ENCODE results near the gene PRKCH.

Gene PRKCH

DNA sequence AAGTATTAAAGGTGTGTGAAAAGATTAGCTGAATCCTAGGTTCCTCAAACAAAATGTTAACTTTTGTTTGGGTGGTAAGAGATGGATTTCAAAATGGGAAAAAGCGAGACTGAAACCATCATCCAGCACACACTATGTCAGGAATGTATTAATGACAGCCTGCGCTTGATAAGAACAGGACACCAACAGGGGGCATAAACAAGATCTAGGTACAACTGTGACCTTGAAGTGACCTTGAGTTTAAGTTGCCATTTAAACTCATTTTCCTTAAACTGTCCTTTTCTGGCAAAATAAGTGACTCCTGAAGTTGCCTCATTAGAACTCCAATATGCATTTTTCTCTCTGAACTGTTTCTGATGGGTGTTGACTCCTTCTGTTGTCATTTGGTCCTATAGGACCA lies 17.1 kb downstream of the PRKCH start:
- DNase-seq (ENCODE audit: low spot score): no peak

DNA sequence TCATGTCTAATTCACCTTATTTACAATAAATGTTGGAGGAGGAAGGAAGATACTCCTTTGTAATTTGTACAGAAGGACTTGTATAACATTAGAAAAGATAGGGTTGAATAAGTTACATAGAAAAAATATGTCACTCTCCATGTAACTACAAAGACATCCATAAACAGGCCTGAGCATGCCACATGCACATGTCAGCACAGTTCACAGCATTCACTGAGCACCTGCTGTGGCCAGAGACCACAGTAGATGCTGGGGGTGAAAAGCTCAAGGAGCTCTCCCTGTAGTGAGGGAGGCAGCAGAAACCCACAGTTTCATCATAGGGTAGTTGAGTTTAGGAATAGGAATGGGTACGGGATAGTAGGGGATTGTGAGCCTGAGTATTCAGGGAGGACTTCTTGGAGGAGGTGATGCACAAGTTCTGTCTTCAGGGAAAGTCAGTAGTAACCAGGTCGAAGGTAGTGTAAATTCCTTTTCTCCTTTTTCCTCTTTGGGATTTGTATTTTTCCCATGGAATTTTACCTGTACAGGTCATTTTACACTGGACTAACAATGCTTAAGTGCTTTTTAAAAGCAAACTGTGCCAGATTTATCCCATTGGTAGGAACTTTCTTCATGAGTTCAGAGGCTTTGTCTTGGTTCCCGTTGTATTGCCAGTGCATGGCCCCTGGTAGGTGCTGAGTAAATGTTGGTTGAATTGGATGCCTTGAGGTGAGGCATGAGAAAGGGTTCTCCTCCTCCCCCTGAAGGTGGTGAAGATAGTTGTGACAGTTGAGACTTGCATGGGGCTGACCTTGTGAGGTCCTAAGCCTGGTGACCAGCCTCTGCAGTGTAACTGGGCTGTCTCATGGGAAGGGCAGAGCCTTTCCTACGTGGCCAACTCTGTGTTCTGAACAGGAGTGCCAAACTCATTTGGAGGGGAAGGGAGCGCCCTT lies 20.2 kb downstream of the PRKCH start:
- no peak for DNase-seq (ENCODE audit: low spot score)

DNA sequence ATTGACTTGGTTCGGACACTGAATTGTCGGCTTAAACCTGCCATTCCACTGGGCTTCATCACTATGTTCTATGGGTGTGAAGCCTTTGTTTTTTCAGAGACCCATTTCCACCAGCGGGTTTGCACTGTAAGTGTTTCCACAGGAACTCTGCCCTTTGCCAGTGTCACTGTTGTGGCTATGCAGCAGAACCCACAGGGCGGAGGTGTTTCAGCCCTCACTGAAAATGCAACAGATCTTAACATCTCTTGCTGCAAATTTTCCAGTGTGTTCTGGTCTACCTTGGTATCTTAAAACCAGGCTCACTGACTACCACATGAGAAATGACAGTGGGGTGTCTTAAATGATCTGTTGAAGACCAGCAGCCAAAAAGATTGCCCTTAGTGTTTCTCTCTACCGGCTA lies 21.1 kb downstream of the PRKCH start:
- no peak for DNase-seq (ENCODE audit: low spot score)

DNA sequence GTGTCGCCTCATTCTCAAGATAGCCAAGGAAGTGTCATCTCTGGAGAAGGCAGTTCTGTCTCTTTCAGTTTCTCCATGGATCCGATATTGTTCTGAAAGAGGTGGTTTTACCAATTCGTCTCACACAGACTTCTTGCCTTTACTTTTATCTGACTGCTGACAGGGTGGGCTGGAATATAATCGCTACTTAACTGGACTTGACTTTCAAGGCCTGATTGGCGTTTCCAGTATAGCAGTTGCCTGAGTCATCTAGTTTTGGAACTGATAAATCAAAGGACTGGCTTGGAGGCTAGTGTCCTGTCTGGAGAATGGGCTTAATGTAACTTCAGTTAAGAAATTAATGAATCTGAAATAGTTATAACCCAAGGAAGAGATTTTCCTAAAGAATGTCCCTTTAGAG lies 21.6 kb downstream of the PRKCH start:
- peak; percentile 12 for DNase-seq (ENCODE audit: low spot score)

DNA sequence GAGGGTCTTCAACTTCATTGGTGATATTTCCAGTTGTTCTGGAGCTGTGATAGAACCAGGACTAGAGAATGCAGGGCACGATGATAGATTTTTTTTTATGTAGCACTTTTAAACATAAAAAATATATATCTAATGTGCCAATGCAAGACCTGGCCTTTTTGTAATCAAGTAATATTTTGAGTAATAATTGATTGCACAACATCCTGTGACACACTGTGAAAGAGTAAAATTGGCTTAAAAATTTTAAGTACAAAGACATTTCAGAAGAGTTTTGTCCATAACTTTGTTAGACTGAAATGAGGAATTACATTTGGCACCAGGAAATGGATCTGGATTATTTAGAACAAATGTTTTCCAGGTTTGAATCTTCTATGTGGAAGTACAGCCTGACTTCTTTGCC lies 22.1 kb downstream of the PRKCH start:
- DNase-seq (ENCODE audit: low spot score): no peak

DNA sequence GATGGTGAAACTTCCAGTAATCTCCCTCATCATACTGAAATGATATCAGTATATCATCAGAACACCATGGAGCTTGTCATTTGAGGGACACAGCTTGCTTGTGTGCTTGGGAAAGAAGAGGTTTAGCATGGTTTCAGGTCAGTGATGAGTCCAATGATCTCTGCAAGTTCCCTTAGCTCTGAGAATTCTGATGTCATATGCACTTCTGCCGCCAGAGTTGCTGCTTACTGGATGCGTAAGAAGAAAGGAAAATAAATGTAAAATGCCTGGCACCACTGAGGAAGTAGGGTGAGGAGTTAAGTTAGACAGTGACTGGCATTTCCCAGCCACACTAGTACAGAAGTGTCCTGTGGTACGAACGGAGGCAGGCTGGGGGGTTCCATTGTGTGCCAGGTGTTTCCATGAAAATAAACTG lies 22.6 kb downstream of the PRKCH start:
- DNase-seq (ENCODE audit: low spot score): no peak

DNA sequence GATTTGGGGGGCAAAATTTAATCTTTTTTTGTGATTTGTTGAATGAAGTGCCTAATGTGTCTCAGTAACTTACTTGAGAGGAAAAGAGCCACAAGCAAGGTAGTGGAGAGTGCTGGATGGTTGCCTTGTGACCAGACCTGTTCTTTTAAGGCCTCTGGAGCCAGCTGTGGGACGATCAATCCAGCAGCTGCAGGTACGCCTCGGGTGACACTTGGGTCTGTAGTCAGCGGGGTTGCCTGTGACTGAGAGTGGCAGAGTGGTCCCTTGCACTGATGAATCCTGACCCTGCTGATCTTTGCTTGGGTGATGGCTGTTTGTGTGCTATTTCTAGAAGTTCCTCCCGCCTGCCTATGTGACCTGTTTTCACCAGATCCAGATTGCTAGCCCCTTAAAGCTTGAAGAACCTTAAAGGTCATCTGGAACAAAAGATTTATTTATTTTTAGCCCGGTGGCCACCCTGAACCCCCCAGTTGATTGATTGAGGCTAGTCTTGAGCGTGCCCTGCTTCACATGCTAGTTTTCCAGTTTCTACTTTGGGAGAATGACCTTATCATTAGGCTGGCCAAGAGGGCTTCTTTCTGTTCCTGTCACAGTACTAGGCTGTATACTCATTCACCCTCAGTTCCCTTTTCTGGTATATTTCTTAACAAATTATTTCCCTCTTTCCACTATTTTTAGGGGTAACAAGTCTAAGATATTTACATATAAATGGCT lies 23.2 kb downstream of the PRKCH start:
- DNase-seq (ENCODE audit: low spot score): no peak

DNA sequence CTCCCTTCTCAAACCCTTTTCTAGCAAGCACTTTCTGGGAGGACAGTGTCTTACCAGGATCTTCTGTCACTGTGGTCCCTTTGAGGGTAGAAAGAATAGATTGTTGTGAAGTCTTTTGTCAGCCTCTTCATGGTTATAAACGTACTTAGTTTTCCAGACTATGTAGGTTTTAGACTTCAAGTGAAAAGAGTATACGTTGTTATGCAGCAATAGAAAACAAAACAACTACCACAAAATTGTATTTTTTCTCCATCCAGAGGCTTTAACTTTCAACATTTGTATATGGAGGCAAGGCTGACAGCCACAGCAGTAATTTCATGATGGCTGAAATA lies 23.7 kb downstream of the PRKCH start:
- no peak for DNase-seq (ENCODE audit: low spot score)

DNA sequence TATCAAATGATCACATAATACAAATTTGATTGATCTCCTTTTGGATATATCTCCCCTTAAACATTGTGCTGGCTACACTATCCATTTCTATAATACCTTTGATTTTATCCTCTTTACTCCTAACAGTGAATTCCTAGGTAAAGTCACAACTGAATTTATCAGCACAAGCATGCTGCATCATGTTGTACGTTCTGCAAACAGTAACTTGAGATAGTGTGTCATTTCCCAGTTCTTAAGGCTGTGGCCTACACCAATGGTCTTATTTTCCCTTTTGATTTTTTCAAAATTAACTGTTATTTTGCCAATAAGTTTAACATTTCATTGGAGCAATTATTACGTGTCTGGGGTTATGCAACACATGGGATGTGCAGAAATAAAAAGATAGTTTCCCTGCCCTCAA lies 24.8 kb downstream of the PRKCH start:
- DNase-seq (ENCODE audit: low spot score): no peak

DNA sequence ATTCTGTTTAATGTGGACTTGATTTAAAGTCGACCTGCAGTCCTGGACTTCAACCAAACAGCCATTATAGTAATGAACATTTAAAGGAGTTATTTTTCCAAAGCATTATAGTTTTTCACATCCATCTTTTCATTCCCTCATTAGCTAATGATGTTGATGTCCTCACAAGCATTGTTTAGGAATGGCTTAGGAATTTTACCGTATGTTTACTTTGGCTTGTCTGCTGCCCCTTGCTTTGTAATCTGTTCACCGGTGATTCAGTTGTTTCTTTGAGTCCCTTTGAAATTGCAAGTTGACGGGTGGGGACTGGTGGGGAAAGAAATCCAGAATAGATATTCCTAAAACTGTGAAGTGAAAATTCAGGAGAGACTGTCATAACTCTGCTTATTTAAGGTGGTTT lies 25.4 kb downstream of the PRKCH start:
- no peak for DNase-seq (ENCODE audit: low spot score)

DNA sequence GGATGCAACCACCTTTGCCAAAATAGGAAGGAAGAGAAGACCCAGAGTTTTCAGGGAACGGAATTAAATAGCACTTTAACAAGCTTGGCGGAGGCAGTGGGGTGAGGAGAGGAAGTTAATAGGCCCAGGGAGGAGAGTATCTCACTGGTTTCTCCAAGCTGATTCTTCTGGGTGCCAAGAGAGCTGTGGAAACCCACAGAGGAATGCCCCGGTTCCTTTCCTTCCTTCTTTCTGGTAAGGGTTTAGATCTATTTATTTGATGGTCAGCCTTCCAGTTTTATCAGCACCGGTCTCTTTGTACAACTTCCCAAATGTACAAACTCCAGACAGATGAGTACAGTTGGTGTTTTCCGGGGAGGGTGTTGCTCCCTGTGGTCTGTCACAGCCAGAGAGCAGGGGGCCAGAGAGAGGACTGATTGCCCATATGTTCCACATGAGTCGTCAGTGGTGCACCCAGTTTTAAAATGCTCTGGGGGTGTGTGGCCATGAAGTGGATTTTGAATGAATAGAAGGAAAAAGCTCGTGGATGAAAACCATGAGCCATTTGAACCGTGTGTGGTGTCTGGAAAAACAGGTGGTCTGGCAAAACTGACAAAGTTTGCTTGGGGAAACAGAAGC lies 26.6 kb downstream of the PRKCH start:
- DNase-seq (ENCODE audit: low spot score): no peak

DNA sequence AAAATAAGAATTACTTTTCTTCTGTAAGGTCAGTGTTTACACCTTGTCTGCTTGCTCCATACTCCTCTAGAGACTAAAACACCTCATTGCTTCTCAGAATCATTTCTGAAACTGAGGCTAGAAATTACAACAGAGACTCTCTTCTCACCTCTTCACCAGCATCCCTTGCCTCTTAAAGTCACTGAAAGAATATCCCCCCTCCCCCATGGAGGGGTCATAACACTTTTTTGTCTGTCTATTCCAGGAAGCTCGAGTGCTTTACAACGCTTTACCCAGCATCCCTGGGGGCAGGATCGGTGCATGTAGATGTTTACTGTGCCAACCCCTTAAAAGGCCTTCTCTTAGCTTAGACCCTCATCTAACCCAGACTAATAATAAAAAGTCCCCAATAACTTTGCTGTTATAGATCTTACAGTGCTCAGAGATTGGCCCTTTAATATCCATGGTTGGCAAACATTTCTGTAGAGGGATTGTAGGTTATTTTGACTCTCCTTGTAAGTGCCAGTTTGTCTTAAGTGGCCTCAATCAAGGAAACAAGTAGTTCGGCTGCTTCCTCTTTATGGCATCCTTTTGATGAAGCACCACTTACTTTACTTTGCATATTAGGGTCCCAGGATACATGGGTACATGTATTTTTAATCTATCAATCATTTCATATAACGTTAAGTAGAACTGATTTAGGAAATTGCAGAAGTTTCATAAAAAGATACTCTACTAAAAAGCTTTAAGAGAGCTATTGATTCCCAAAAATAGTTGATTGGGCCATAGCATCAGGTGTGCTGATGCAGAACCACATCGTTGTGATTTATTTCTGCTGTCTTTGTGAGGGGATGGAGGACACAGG lies 29.3 kb downstream of the PRKCH start:
- DNase-seq (ENCODE audit: low spot score): no peak

DNA sequence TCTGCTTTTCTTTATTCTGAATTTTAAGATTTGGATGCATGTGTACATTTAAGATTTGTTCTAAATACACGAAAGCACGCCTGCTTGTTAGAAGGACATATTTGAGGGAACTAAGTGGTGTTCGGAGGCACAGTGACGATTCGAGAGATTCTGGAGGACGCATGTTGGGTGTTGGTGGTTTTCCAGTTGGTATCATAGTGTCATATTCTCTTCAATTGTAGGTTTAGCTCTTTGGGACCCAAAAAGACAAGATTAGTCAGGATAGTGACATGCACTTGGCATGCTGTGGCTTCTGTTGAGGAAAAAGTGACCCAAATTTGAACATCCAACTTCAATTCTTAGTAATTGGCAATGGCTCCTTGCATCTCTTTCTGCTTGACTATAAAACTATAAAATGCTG lies 30.1 kb downstream of the PRKCH start:
- no peak for DNase-seq (ENCODE audit: low spot score)

DNA sequence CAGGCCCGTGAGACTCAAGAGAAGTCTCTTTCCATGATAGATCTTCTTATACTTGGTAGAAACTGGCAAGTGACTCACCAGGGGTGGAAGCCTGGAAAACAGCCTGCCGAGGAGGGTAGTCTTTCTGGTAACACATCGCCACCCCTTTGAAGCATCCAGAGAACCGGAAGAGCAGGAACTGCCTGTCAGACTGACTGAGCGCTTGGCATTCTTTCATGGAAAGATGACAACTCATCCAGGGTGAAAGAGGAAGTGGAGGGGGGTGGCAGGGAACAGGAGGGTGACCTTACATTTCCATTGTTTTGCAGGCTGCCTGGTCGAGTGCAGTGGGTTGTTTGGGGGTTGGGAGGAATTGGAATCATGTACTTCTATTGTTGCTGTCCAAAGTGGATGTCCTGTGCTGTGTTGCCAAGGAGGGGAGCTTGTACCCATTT lies 34.5 kb downstream of the PRKCH start:
- DNase-seq (ENCODE audit: low spot score): no peak

DNA sequence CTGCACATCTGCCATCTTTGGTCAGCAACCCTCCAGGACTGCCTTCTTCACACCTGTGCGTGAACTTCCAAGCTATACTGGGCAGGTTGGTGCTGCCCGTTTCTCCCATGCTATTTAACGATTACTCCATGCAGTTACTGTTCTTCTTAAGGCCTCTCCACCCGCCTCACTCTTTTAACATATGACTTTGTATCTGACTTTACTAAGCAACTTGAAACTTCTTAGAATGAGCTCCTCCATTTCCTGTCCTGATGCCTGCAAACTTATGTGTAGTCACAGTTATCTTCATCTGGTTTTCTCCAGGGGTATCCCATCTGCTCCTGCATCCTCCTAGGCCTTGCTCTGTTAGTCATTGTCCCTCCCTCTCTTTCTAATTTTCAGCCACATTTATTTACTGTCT lies 35.7 kb downstream of the PRKCH start:
- no peak for DNase-seq (ENCODE audit: low spot score)

DNA sequence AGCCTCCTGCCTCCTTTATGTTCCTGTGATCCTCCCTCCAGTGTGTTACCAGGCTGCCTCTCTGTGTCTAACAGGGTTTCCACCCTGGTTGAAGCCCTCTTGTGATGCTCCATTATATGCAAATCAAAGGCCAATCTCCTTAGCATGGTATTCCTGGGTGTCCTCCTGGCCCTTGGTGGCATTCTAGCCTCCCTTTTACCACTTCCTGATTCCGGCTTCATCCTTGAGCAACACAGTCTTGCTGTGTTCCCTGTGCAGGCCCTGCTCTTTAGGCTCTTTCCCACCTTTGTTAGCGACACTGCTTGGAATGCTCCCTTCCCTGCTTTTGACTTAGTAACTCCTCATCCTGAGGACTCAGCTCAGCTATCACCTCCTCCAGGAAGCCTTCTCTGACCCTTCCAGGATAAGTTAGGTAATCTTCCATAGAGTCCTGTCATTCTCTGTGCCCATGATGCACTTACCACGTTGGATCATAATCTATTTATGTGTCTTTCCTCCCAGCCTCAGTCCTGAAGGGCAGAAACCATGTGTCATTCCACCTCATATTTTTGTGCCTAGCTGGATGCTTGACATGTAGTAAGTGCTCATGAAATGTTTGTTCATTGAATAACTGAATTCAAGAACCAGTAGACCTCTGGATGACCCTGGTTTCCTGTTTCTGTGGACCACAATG lies 37.3 kb downstream of the PRKCH start:
- no peak for DNase-seq (ENCODE audit: low spot score)

DNA sequence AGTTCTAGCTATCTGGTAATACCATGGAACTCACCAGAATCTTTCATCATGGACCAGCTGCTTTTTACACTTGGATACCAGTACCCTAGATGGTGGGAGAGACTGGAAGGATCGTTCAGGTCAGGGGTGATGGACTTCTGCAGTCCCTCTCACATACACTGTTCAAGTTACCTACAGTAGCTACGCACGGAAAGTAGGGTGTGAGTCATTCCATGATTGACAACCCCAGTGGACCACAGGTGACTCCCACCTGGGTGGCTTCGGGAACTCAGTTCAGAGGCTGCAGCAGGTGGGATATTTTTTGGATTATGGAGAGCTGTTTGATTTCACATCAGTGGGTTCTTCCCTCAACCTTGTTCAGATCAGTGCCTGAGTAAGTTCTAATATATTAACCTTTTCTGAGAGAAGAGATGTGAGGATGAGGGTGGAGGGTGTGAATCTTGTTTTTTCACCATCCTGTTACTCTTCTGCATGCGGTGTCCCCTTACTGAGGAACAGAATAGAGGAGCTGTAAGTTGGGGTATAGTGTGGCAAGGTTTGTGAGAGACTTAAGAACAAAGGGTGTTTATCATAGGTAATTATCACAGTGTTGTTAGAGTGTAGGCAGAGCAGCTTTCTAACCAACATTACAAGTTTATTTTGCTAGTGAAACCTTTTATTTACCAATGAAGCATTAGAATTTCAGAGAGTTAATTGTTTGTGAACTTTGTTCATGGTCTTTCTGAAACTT lies 39.6 kb downstream of the PRKCH start:
- no peak for DNase-seq (ENCODE audit: low spot score)

DNA sequence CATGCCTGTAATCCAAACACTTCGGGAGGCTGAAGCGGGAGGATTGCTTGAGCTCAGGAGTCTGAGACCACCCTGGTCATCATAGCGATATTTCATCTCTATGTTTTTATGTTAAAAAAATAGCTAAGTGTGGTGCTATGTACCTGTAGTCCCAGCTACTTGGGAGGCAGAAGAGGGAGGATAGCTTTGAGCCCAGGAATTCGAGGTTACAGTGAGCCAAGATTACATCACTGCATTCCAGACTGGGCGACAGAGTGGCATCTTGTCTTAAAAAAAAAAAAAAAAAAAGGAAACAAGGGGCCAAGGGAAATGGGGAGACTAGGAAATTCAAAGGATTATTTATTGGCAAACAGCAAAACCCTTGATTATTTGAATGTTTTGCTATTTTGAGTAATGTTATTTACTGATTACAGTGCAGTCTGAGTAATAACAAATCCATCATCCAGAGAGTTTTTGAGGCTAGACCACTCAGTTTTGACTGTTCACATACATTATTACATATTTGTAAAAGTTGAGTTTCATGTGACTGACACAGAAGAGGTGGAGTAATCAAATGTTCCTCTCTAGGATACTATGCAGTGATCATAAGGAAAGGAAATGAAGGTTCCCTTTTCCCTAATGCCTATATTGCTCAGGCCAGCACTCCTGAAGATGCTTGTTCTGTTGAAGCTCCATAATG lies 40.8 kb downstream of the PRKCH start:
- no peak for DNase-seq (ENCODE audit: low spot score)

DNA sequence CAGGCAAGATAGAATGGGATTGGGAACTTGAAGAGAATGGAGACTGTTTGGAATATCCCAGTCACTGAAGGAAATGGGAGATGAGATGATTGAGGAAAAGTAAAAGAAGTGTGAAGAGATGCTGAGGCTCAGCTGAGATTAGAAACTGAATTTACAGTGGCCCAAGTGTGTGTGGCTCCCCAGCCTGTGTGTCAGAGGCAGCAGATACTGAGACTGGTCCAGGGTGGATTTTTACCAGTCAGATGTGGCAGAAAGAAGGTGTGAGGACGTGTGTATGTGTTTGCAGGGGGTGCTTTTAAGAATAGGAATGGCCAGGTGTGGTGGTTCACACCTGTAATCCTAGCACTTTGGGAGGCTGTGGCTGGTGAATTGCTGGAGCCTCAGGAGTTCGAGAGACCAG lies 42.9 kb downstream of the PRKCH start:
- no peak for DNase-seq (ENCODE audit: low spot score)

DNA sequence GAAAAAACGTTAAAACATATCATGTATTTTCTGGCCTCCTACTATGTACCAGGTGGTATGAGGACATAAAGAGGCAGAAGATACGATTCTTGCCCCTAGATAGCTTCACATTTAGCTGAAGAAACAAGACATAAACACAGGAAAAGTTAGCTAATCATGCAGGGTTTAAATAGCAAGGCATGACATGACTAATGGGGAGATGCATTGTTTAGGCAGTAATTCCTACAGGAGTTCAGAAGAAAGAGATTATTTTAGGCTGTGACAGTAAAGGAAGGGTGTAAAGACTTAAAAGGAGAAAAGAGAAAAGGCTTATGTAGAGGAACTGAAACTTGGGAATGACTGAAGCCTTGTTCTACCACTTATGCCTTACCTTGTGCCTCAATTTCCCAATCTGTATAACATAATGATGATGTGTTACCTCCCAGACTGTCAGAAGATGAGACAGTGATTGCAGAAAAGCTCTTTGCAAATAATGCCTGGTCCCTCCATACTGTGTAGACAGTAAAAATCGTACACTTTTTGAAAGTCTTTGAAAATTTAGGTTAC lies 44.4 kb downstream of the PRKCH start:
- DNase-seq (ENCODE audit: low spot score): no peak
